Measurements from ENCODE around the gene NPAS3. TPM values are rescaled to one million over a fixed set of nuclear protein-coding genes. Genes with fewer than 3 reads are reported as not detected.

Gene NPAS3
- total RNA-seq, 1 donor from 2014 or later = 0.95 TPM

- DNase-seq (no peak), ATAC-seq (no peak)
- intact Hi-C loops (cut with DNase I) = no loop called here
Measured at GRCh38 chr14:33733310-33733709, 794.6 kb downstream of the NPAS3 start.

GRCh38 chr14:33733721-33734120 lies 795.0 kb downstream of the NPAS3 start:
- Histone ChIP-seq H3K27ac (no peak overlapping the region), H3K36me3 (no peaks in the 10 kb centered on the region), H3K4me1 (no peaks in the 10 kb centered on the region), H3K4me3 (no peak overlapping the region), H3K27me3 (ENCODE audit: low read depth) (no peaks in the 10 kb centered on the region), H3K9me3 (no peaks in the 10 kb centered on the region)
- no peak for DNase-seq
- ATAC-seq = no peak
- no peak for TF ChIP-seq CTCF (IDR thresholded peaks at IDR 0.05)
- intact Hi-C loops (cut with DNase I) = no loop called here

More at GRCh38 chr14:33733310-33733709, 794.6 kb downstream of the NPAS3 start:
- no peaks in the 10 kb centered on the region for H3K4me1 ChIP-seq
- H3K27ac ChIP-seq = no peak overlapping the region
- H3K9me3 ChIP-seq = no peaks in the 10 kb centered on the region
- H3K4me3 ChIP-seq = no peak overlapping the region
- H3K27me3 ChIP-seq (ENCODE audit: low read depth) = no peaks in the 10 kb centered on the region
- no peak for TF ChIP-seq CTCF (IDR thresholded peaks at IDR 0.05)
- H3K36me3 ChIP-seq = no peaks in the 10 kb centered on the region

GRCh38 chr14:33734387-33734786 lies 795.7 kb downstream of the NPAS3 start:
- TF ChIP-seq CTCF (IDR thresholded peaks at IDR 0.05) = no peak
- H3K4me1 ChIP-seq = no peaks in the 10 kb centered on the region
- no peak overlapping the region for H3K4me3 ChIP-seq
- DNase-seq = no peak
- H3K9me3 ChIP-seq = no peaks in the 10 kb centered on the region
- intact Hi-C loops (cut with DNase I) = no loop called here
- no peak for ATAC-seq
- no peaks in the 10 kb centered on the region for H3K27me3 ChIP-seq (ENCODE audit: low read depth)
- no peak overlapping the region for H3K27ac ChIP-seq
- no peaks in the 10 kb centered on the region for H3K36me3 ChIP-seq

GRCh38 chr14:33736299-33736825 lies 797.7 kb downstream of the NPAS3 start:
- TF ChIP-seq CTCF (IDR thresholded peaks at IDR 0.05) = no peak
- Histone ChIP-seq H3K27me3 (ENCODE audit: low read depth) (no peaks in the 10 kb centered on the region), H3K36me3 (no peaks in the 10 kb centered on the region), H3K4me3 (no peak overlapping the region), H3K4me1 (no peaks in the 10 kb centered on the region), H3K27ac (no peak overlapping the region), H3K9me3 (no peaks in the 10 kb centered on the region)
- DNase-seq (no peak), ATAC-seq (no peak)
- intact Hi-C loops (cut with DNase I) = no loop called here

GRCh38 chr14:33736979-33737378 lies 798.3 kb downstream of the NPAS3 start:
- Histone ChIP-seq H3K27ac (no peak overlapping the region), H3K36me3 (no peaks in the 10 kb centered on the region), H3K27me3 (ENCODE audit: low read depth) (no peaks in the 10 kb centered on the region), H3K9me3 (no peaks in the 10 kb centered on the region), H3K4me3 (no peak overlapping the region), H3K4me1 (no peaks in the 10 kb centered on the region)
- DNase-seq (no peak), ATAC-seq (no peak)
- intact Hi-C loops (cut with DNase I) = no loop called here
- TF ChIP-seq CTCF (IDR thresholded peaks at IDR 0.05) = no peak

- no peak overlapping the region for H3K4me3 ChIP-seq
- no peaks in the 10 kb centered on the region for H3K9me3 ChIP-seq
- no peak overlapping the region for H3K27ac ChIP-seq
- ATAC-seq = no peak
- no peaks in the 10 kb centered on the region for H3K36me3 ChIP-seq
- no peaks in the 10 kb centered on the region for H3K4me1 ChIP-seq
- DNase-seq = no peak
- intact Hi-C loops (cut with DNase I) = no loop called here
- no peak for TF ChIP-seq CTCF (IDR thresholded peaks at IDR 0.05)
- no peaks in the 10 kb centered on the region for H3K27me3 ChIP-seq (ENCODE audit: low read depth)
Measured at GRCh38 chr14:33737446-33737845, 798.8 kb downstream of the NPAS3 start.
